Stomach (tissue), 9 donors: ENCODE data around the gene TBC1D1. TPM values are rescaled to one million over a fixed set of nuclear protein-coding genes. Genes with fewer than 3 reads are reported as not detected.

ENCODE experiments used
- DNase-seq, 2 donors: peaks; one replicate each; pipeline versions ENCODE4 v3.0.0 to v3.0.0-alpha.2; 2013 to 2019
- H3K27ac ChIP-seq, 5 donors: fragments of 200-600 bp in 4 of 5; sonication (generic) in 4 of 5; one replicate each; pipeline ENCODE4 v1.5.1; 2013 to 2019; ENCODE audit warnings: mild to moderate bottlenecking in 1 of 5, moderate library complexity in 1 of 5
- H3K27me3 ChIP-seq, 3 donors: fragments of 200-600 bp; sonication (generic); one replicate each; pipeline ENCODE4 v1.5.1; 2017 to 2019; ENCODE audit warnings: mixed run types in 1 of 3
- H3K36me3 ChIP-seq, 4 donors: fragments of 200-600 bp; sonication (generic); 1 replicate in 3 of 4; 2 replicates in 1 of 4; pipeline ENCODE4 v1.5.1; 2016 to 2019
- H3K4me1 ChIP-seq, 4 donors: fragments of 200-600 bp; sonication (generic); one replicate each; pipeline ENCODE4 v1.5.1; 2016 to 2019
- H3K4me3 ChIP-seq, 4 donors: fragments of 200-600 bp; sonication (generic) in 3 of 4; one replicate each; pipeline ENCODE4 v1.5.1; 2016 to 2019; ENCODE audit warnings: mild to moderate bottlenecking in 1 of 4
- H3K9me3 ChIP-seq, 4 donors: fragments of 200-600 bp; sonication (generic); one replicate each; pipeline ENCODE4 v1.5.1; 2016 to 2019
- CTCF ChIP-seq, 7 experiments: fragments of 450-650 bp in 4 of 7; fragments of 200-600 bp in 3 of 7; sonication (generic) in 3 of 7; IDR thresholded peaks; one replicate each; pipeline ENCODE4 v1.5.1; 2016 to 2019; ENCODE audit warnings: antibody characterized with exemption in 7 of 7, control low read depth in 2 of 7, mild to moderate bottlenecking in 1 of 7
- EP300 ChIP-seq: sonication (generic); formaldehyde crosslinking; IDR thresholded peaks from one replicate; pipeline ENCODE4 v1.6.1; 2017; ENCODE audit warnings: antibody characterized with exemption
- POLR2A ChIP-seq, 4 donors: fragments of 450-650 bp; IDR thresholded peaks; one replicate each; pipeline ENCODE4 v1.6.1; 2016; ENCODE audit warnings: antibody characterized with exemption in 4 of 4, control low read depth in 2 of 4, mild to moderate bottlenecking in 1 of 4, moderate library complexity in 1 of 4
- POLR2AphosphoS5 ChIP-seq, 3 donors: sonication (generic); formaldehyde crosslinking; IDR thresholded peaks; one replicate each; pipeline ENCODE4 v1.6.1; 2016; ENCODE audit warnings: antibody characterized with exemption in 3 of 3
- WGBS, 5 donors: extraction: QIAGEN DNeasy Blood & Tissue Kit in 3 of 5; methylation state at CpG; one replicate each; pipeline versions ENCODE4 v1.1.5 to v1.1.7; 2013 to 2018; 5-methylcytosine and 5-hydroxymethylcytosine counted together
- intact Hi-C: fragments of 100-400 bp; cut with DNase I; formaldehyde crosslinking; loops from one replicate; pipeline ENCODE4 v1.15.1; 2023; ENCODE audit warnings: low total_unique reads
- polyA plus RNA-seq, 3 donors: library from polyadenylated mRNA; stranded (reverse); fragments of 200-250 nt; gene quantifications; one replicate each; pipeline ENCODE4 v1.2.3, GENCODE V29; 2013
- total RNA-seq, 5 donors: library from RNA; depleted of rRNA; stranded (reverse); fragments of >200 nt; gene quantifications; one replicate each; pipeline versions ENCODE4 v1.1.0 to v1.2.3, GENCODE V29; 2014 to 2016
- donor health status: healthy with polysubstance abuse.
- donor health status: Bipolar disorder and iron deficiency.
- donor health status: healthy.

TBC1D1 gene
- total and polyA plus RNA-seq, 8 donors: 18.8 to 165 (median 49.5) TPM

- intact Hi-C loops: no loop called here
Observed at GRCh38 chr4:38046727-38047489, 156.0 kb downstream of the TBC1D1 start.

DNA sequence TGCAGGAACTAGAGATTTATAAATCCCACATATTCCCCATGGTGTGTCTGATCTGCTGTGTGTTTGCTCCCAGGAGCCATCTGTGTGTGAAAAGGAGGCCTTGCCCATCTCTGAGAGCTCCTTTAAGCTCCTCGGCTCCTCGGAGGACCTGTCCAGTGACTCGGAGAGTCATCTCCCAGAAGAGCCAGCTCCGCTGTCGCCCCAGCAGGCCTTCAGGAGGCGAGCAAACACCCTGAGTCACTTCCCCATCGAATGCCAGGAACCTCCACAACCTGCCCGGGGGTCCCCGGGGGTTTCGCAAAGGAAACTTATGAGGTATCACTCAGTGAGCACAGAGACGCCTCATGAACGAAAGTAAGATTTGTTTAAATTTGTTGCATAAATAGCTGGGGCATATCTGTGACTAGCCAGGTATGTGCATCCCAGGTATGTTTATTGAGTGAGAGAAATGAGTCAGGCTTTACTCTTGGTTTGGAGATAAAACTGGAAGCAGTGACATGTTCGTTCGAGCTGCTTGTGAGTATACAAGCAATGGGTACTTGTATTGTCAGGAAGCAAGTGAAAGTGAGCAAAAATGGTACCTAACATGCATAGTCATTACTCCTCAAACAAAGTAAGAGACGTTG lies 158.8 kb downstream of the TBC1D1 start:
- Histone ChIP-seq H3K36me3 (peaks cover 5 to 61% (median 50%) of the 10 kb centered on the region in 4 donors), H3K27me3 (no peaks in the 10 kb centered on the region), H3K27ac (peak overlapping the region in 4 of 5 donors; percentile 28 to 76 (median 66)), H3K9me3 (no peaks in the 10 kb centered on the region), H3K4me3 (no peak overlapping the region), H3K4me1 (peaks cover 0 to 43% (median 5%) of the 10 kb centered on the region in 4 donors)
- TF ChIP-seq POLR2A (IDR thresholded peaks at IDR 0.05): no peak
- TF ChIP-seq POLR2AphosphoS5 (IDR thresholded peaks at IDR 0.05): no peak
- TF ChIP-seq CTCF (IDR thresholded peaks at IDR 0.05): no peak
- no peak for TF ChIP-seq EP300
- intact Hi-C loops: no loop called here
- 83 to 85% (median 84%) methylated on average over 10 to 15 of the region's 15 CpGs for WGBS, 5 donors
- no peak for DNase-seq

More at GRCh38 chr4:38046727-38047489, 156.0 kb downstream of the TBC1D1 start:
- Histone ChIP-seq H3K9me3 (no peaks in the 10 kb centered on the region), H3K27me3 (no peaks in the 10 kb centered on the region), H3K36me3 (peaks cover 3 to 68% (median 57%) of the 10 kb centered on the region in 4 donors), H3K4me1 (peaks cover 0 to 31% (median 5%) of the 10 kb centered on the region in 4 donors), H3K27ac (peak overlapping the region in 1 of 5 donors; percentile 64), H3K4me3 (no peak overlapping the region)
- WGBS, 5 donors: 61 to 87% (median 81%) methylated on average over 4 to 5 of the region's 5 CpGs
- DNase-seq: no peak
- TF ChIP-seq CTCF (IDR thresholded peaks at IDR 0.05) (no peak), POLR2A (IDR thresholded peaks at IDR 0.05) (no peak), POLR2AphosphoS5 (IDR thresholded peaks at IDR 0.05) (no peak), EP300 (no peak)

DNA sequence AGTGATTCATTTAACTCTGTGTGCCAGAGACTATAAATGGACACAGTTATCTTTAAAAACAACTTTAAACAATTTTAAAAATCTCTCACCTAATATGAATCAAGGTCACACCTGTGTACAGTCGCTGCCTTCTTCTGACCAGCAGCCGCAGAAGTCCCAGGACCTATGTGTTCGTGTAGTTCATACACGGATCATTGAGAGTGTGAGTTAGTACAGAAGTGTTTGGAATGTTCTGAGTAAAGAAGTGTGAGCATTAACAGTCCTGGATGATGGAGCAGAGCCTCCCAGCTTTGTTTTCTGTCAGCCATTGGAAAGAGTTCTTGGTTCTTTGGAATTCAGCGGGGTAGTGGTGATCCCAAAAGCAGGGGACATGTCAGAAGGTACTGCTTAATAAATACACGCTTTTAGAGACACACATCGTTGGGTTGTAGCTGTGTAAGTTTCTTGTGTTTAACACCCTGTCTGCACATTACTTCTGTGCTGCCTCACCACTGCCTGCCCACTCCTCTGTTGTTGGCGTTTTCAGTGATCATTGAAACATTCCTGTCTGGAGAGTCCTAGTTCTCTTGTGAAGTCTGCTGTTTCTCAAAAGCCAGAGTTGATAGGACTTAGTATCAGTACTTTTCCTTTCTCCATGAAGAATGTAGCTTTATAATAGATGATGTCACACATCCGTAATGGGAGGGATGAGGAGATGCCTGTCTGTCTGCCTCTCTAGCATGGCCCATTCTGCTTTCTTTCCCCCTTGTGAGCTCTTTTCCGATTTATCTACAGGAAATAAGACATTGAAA lies 159.9 kb downstream of the TBC1D1 start:
- TF ChIP-seq POLR2AphosphoS5 (IDR thresholded peaks at IDR 0.05): no peak
- no peak for TF ChIP-seq EP300
- 68 to 85% (median 78%) methylated on average over 10 of the region's 10 CpGs for WGBS, 5 donors
- Histone ChIP-seq H3K4me3 (no peak overlapping the region), H3K4me1 (peaks cover 0 to 51% (median 9%) of the 10 kb centered on the region in 4 donors), H3K36me3 (peaks cover 5 to 60% (median 53%) of the 10 kb centered on the region in 4 donors), H3K27me3 (no peaks in the 10 kb centered on the region), H3K27ac (peak overlapping the region in 4 of 5 donors; percentile 28 to 76 (median 66)), H3K9me3 (no peaks in the 10 kb centered on the region)
- peak in 1 of 2 donors; percentile 46 for DNase-seq
- intact Hi-C loops: no loop called here

DNA sequence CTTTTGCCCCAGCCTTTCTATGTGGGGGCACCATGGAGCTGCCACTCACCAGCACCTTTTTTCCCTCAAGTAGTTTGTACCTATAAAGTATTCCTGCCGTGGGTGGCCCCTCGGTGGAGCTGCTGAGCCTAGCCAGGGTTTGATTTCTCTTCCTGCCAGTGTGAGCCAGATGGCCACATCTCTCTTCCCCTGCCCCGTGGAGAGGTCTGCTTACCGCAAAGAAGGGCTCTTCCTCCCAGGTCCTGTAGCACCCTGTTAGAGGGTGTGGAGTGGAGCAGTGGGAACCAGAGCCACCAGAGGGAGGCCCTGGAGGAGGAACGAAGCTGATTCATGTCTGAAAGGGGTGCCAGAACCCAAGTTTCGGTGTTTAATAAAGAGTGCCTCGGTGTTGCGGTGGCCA lies 164.7 kb downstream of the TBC1D1 start:
- Histone ChIP-seq H3K4me1 (peaks cover 0 to 51% (median 14%) of the 10 kb centered on the region in 4 donors), H3K27me3 (no peaks in the 10 kb centered on the region), H3K4me3 (no peak overlapping the region), H3K36me3 (peaks cover 5 to 49% (median 45%) of the 10 kb centered on the region in 4 donors), H3K27ac (peak overlapping the region; percentile 1 to 74 (median 58)), H3K9me3 (no peaks in the 10 kb centered on the region)
- DNase-seq: no peak
- TF ChIP-seq POLR2AphosphoS5 (IDR thresholded peaks at IDR 0.05) (no peak), EP300 (no peak)
- WGBS, 5 donors: 61 to 70% (median 64%) methylated on average over 6 to 8 of the region's 8 CpGs
- intact Hi-C loops: no loop called here
